HG03378 (cell line): ENCODE data around the gene DST.

ENCODE experiments used
- ATAC-seq: cut with Tn5 transposase; IDR thresholded peaks from one replicate; pipeline ENCODE4 v1.9.1; 2021; ENCODE audit warnings: mild to moderate bottlenecking, moderate library complexity; ENCODE audit not compliant: unreplicated experiment

DST gene

DNA sequence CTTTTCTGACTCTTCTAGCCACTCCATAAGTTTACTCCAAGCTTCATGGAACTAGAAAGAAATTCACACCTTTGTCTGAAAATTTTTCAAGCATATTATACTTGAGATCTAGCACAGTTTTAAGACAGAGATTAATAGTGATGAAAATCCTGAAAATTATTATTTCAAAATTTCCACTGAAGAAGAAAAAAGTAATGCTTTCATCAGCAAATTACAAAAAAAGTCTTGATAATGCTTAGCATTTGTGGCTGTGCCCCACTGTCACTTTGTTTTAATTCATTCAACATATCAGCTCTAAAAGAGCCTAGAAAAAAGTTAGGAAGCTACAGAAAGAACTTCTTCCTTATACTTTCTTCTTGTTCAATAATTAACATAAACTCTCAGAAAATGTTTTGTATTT, 153.1 kb downstream of the DST start:
- ATAC-seq = no peak

DNA sequence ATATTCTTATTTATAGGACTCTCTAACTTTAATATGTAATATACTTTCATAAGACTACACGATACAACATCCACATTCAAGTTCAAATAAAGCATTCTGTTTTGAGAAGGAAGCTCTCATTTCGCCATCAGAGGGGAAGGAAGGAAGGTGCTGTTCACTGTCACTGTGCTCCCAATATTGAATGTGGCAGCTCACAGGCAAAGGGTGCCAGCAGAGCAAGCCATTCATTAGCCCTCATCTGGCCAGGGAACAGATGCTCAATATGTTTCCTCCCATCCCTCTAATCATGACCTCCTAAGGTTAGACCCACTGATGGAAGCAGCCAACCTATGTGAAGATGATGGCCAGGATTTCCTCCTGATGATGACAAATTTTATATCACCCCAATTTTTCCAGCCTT, 154.4 kb downstream of the DST start:
- ATAC-seq = no peak

GRCh38 chr6:56486681-56487080, 156.0 kb downstream of the DST start:
- no peak for ATAC-seq

DNA sequence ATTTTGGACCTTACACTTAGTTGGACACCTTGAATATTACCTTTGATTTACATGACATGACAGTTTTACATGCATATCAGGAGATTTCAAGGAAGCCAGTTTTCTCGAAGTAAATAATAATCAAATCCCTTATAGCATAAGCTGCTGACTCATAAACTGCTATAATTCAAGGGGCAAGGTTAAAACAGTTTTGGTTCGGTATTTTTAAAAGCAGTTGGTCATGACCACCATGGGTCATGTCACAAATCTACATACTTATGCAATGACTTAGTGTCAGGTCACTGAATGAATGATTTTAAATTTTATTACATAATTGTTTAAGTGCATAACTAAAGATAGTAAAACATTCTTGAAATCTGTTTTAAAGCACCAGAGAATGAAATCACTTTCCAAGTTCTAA, 158.0 kb downstream of the DST start:
- no peak for ATAC-seq

DNA sequence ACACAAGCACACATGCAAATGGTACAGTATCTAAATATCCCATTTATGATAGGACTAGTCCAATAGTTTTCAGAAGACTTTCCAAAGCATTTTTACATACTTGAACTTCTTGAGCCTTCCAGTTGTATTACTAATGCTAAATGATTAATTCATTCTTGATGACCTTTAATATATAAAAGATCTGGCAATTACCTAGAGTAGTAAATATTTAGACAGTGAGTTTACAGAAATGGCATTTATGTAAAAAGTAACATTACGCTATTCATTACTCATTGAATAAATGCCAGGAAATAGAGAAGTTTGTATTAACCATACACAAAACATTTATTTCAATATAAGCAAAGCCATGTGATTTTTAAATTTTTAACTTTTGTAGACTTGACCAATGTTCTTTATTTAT, 158.8 kb downstream of the DST start:
- no peak for ATAC-seq

DNA sequence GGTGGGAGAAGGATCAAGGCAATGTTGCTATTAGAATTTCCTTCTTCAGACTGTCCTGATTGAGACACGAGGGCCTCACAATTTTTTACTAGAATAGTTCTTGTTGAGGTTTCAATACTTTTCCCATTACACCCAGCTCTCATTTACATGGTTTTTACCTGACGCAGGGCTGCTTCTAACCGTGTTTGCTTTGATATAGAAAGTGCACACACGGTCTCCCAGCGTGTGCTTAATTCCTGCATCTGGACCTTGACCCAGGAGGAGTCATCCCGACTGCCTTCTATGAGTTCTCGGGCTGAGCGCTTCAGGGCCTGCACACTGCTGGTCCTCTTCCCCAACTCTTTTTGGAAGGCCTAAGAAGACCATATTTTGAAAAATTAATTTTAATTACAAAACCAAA, 160.2 kb downstream of the DST start:
- ATAC-seq = no peak

GRCh38 chr6:56481957-56482356, 160.7 kb downstream of the DST start:
- no peak for ATAC-seq

DNA sequence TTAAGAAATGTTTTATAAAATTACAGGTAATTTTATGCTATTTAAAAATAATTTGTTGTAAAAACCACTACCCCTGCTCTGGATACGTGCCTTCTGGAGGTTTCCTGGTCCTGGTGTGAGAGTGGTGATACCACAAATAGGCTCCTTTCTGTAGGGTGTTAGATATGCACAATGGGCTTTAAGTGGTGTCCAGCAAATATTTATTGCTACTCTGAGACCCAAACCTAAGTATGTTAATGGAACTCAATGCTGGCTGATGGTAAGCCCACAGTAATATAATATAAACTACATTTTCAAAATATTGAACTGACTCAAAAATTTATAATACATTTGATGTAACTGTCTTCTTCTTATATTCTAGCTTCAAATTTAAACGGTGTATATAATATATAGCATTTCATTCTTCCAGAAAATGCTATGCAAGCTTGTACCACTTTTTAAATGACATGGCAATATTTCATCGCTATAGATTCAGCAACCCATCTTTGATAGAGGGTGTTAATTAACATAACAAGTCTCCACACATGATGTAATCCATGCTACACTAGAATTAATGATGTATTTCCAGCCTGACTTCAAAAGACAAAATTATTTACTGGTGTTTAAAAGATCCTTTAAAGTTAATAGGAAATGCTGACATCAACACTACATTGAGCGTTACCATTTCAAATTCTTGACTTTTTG, 161.9 kb downstream of the DST start:
- ATAC-seq = no peak

GRCh38 chr6:56480246-56480645, 162.4 kb downstream of the DST start:
- ATAC-seq = no peak

DNA sequence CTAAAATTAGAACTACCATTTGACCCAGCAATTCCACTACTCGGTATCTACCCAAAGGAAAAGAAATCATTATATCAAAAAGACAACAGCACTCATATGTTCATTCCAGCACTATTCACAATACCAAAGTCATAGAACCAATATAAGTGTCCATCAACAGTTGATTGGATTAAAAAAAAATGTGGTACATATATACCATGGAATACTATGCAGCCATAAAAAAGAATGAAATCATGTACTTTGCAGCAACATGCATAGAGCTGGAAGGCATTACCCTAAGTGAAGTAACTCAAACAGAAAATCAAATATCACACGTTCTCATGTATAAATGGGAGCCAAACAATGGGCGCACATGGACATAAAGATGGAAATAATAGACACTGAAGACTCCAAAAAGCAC, 163.3 kb downstream of the DST start:
- no peak for ATAC-seq

- ATAC-seq = no peak
Measured at GRCh38 chr6:56478202-56478601, 164.5 kb downstream of the DST start.

- ATAC-seq = no peak
Measured at GRCh38 chr6:56477241-56477640, 165.4 kb downstream of the DST start.

DNA sequence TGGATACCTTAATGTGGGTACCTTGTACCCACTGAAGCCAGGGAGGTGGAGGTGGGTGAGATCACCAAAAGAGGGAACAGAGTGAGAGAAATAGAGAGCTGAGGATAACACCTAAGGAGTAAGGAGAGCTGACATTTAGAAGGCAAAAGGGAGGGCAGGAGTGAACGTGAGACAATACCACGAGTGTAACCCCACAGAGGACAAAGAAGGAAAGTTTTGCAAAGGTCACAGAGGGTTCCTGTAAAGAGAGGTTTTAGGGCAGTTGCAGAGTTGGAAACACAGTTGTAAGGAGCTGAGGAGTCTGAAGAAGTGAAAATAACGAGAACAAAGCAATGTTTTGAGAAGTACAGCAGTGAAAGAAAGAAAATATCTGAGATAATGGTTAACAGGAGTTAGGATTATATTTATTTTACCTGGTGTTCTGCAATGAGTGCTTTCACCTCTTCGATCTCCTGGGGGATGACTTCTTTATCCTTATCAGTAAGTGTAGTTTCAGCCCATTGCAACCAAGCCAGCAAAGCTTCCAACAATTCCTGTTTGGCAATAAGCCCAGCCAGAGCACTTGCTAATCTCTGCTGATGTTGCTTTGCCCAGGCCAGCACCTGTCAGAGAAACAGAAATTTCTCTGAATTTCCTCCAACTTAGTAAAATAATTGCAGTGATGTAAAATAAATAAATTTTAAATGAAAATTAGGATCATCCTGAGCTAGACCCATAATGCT, 166.8 kb downstream of the DST start:
- ATAC-seq = no peak

- no peak for ATAC-seq
Measured at GRCh38 chr6:56474532-56474931, 168.2 kb downstream of the DST start.

- no peak for ATAC-seq
Measured at GRCh38 chr6:56463443-56463842, 179.2 kb downstream of the DST start.

DNA sequence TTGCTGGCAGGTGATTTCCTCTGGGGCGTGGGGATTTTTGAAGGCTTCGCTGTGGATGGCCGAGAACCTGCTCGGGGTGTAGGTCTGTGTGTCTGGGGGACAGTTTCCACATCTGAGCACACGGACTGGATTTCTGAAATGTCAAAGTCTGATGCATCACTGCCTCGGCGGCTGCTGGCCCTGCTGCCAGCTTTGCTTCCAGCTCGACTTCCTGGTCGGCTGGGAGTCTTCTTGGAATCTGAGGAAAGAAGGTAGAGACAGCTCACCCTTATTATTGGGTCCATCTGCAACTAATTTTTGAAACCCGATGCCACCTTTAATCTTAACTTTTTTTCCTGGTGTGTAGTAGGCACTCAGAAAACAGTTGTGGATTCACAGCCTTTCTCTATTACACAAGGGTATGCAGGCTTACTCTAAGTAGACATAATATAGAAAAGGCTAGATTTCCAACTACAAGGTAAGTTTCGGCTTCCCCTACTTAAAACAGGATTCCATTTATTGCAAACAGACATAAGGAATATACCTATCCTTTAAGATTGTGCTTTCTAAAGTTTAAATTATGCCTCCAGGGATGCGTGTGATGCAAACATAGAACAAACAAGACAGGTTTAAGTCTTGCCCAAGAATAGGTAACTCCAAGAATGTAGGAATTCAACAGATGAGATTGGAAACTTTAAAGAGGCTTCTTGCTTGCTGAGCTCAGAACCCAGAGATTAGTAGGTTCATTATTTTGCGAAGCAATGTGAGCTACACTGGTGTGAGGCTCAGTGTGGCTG, 183.5 kb downstream of the DST start:
- ATAC-seq = no peak

DNA sequence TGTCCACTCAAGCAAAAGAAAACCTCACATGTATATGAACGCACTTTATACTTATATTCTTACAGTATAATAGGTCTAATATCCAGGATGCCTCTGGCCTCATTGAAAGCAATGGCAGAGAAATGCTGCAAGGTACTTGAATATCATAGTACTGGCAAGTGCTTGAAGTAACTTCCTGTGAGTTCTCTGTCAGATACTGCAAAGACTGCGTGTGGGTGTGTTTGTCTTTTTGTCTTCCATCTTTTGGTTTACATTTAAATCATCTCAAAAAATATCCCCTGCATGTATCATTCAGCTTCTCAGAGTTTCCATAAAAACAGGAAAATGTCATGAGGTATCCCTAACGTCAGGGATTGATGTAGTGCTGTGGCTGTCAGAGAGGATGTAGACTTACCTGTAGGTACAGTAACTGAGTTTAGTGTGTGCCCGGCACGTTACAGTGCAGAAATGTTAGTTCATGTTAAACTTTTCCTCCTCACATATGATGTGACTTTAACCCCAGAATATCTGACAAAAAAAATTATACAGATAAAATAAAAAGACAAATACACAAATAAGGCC, 184.3 kb downstream of the DST start:
- no peak for ATAC-seq

GRCh38 chr6:56456785-56457184, 185.9 kb downstream of the DST start:
- no peak for ATAC-seq

- ATAC-seq = no peak
Measured at GRCh38 chr6:56450882-56451739, 191.6 kb downstream of the DST start.

DNA sequence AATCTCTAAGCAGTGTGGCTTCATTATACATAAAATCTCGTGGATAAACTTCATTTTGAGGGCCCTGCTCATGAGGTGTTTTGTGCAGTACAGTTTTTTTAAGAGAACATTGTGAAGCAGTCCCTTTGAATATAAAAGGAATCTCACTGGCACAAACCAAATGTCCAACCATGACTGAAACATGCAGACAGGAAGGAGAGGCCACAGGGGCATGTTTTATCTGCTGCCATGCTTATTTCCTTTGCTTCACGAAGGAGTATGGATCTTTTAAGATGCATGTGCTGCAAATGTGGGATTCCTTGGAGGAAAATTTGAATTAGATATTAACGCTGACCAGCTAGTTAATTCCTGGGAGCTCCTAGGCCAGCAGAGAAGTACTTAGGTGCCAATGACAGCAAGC, 192.3 kb downstream of the DST start:
- ATAC-seq = no peak

DNA sequence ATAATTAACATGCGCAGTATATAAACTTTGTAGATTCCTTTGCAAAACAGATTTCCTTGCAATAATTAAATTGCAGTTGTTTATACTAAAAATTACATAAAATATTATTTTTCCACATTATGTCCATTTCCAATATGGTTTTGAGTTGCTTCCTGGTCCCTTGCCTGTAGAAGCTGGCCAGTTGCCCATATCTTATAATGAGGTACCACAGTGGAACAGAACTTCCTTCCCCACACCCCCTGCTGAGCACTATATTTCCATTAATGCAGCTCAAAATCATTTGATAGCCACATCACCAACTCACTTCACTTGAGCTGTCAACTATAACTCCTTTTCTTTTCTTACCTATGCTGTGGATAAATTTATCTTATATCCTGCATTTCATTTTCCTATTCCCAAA, 194.6 kb downstream of the DST start:
- no peak for ATAC-seq
